Spleen (tissue), 7 donors: ENCODE measurements around the gene FUT9.

Experiments used
- CTCF ChIP-seq, 11 experiments: fragments of 200-600 bp in 7 of 11; fragments of 450-650 bp in 4 of 11; sonication (generic) in 4 of 11; IDR thresholded peaks in 8 of 11; conservative IDR thresholded peaks in 3 of 11; 1 replicate in 7 of 11; 2 replicates in 4 of 11; pipeline versions ENCODE4 v1.4.0 to v1.8.0; 2016 to 2021; ENCODE audit warnings: antibody characterized with exemption in 11 of 11, inconsistent platforms in 4 of 11, mild to moderate bottlenecking in 1 of 11
- POLR2A ChIP-seq, 3 donors: fragments of 450-650 bp; IDR thresholded peaks; one replicate each; pipeline ENCODE4 v1.5.1; 2017; ENCODE audit warnings: antibody characterized with exemption in 3 of 3, mild to moderate bottlenecking in 1 of 3
- donor health status: DM: no; HTN: no; CAD: no; lungs with moderate emphysema.
- donor health status: DM: no; HTN: no; CAD: no.
- donor health status: DM: no; HTN: no; CAD: no.

DNA sequence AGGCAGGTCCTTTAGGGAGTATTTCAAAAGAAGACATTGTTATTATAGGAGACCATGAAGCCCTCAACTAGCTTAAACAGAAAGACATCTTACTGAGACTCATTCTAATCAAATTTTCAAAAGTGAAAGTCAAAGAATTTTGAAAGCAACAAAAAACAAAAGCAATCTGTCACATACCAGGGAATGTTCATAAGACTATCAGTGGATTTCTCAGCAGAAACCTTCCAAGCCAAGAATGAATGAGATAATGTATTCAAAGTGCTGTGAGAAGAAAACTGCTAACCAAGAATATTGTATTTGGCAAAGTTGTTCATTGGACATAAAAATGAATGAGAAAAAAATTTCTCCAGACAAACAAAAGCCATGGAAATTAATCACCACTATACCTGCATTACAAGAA lies 48.2 kb upstream of the FUT9 start:
- TF ChIP-seq POLR2A (IDR thresholded peaks at IDR 0.05) = no peak
- no peak for TF ChIP-seq CTCF (IDR thresholded peaks at IDR 0.05 in 8 of 11, conservative IDR thresholded peaks at IDR 0.05 in 3 of 11)
